AG09309 (cell line): Measurements from ENCODE around the gene UBE2F.

Experiments
- DNase-seq: peaks from one replicate; pipeline ENCODE4 v3.0.0-alpha.2; 2010; ENCODE audit warnings: low read depth
- H3K4me3 ChIP-seq: 2 replicates; pipeline ENCODE4 v1.5.1; 2011; ENCODE audit warnings: mild to moderate bottlenecking, low read depth, low read length, moderate library complexity; ENCODE audit not compliant: control insufficient read depth
- TF ChIP-seq, protein P1 (sequence below): IDR thresholded peaks from 2 replicates; pipeline ENCODE4 v1.5.1; 2011; ENCODE audit warnings: mild to moderate bottlenecking, low read depth, low read length, inconsistent platforms; ENCODE audit not compliant: insufficient read depth, control insufficient read depth; ENCODE audit errors: missing control alignments

UBE2F gene

DNA sequence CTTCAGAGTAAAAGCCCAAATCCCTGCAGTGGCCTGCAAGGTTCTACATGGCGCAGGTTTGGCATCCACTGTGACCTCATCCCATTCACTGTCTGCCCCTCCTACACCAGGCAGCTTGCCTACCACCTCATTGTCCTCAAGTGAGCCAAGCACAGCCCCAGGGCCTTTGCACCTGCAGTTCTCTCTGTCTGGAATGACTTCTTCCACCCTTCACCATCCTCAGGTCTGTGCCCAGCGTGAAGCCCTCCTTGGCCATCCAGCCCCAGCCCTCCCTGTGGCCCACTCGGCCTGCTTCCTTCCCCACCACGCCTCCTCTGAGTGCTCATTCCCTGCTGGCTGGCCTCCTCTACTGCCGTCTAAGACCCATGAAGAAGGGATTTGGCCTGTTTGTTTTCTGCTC is 32.6 kb upstream of the UBE2F start:
- TF ChIP-seq, protein P1, sequence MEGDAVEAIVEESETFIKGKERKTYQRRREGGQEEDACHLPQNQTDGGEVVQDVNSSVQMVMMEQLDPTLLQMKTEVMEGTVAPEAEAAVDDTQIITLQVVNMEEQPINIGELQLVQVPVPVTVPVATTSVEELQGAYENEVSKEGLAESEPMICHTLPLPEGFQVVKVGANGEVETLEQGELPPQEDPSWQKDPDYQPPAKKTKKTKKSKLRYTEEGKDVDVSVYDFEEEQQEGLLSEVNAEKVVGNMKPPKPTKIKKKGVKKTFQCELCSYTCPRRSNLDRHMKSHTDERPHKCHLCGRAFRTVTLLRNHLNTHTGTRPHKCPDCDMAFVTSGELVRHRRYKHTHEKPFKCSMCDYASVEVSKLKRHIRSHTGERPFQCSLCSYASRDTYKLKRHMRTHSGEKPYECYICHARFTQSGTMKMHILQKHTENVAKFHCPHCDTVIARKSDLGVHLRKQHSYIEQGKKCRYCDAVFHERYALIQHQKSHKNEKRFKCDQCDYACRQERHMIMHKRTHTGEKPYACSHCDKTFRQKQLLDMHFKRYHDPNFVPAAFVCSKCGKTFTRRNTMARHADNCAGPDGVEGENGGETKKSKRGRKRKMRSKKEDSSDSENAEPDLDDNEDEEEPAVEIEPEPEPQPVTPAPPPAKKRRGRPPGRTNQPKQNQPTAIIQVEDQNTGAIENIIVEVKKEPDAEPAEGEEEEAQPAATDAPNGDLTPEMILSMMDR: no peak
- H3K4me3 ChIP-seq: no peak overlapping the region
- DNase-seq: no peak

DNA sequence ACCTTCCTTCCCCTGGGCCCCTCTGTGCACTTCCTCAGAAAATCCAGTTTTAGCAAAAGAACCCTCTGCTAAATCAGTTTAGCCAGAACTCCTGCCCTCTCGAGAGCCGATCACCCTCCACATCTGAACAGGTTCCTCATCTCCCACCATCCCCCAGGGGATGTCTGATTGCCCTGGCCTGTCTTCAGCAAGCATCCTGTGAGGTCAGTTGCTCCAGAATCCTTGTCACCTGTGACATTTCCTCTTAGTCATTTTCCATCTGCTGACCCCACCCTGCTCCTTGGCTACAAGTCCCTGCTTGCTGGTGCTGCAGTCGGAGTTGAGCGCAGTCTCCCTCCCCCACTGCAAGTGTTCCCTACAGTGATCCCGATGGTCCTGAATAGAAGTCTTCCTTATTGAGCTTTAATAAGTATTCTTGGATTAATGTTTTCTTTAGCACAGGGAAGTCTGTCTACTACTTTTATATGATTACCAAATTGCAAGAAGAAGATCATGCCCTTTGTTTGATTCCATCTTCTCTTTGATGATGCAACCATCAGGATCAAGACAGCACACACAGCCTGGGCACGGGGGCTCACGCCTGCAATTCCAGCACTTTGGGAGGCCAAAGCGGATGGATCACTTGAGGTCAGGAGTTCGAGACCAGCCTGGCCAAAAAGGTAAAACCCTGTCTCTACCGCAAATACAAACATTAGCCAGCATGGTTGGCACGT is 30.9 kb upstream of the UBE2F start:
- TF ChIP-seq, protein P1: no peak
- no peak for DNase-seq
- no peak overlapping the region for H3K4me3 ChIP-seq

DNA sequence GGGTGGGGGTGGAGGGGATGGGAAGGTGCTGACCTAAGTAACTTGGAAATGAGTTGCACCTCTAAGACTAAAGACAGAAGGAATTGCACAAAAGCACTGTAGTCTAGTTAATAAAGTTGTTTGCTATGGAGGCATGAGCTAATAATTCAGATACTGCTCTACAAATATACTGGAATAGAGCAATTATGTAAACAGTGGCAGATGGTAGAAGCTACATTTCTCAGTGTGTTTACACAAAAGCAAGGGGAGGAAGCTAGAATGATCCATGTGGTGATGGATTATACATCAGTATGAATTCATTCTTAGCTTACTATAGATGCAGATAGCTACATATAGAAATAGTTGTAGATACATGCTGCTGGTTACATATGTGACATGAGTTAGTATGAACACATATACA is 27.6 kb upstream of the UBE2F start:
- no peak for DNase-seq
- TF ChIP-seq, protein P1: no peak
- no peak overlapping the region for H3K4me3 ChIP-seq

DNA sequence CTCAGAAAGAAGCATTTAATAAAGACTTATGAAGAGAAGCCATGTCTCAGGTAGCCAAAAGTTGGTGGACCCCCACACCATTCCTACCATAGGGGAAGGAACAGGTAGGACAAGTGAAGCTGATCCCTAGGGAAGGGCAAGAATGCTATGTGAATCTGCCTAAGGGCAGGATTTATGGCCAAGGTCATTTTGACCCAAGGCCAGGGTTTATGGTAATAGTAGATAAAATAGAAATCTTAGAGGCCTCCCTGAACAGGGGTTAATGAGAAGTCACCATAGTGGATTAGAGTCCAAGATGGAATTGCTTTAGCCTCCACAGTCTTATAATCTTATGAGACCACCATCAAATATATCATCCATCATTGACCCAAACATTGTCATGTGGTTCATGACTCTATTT is 26.0 kb upstream of the UBE2F start:
- no peak for DNase-seq
- no peak overlapping the region for H3K4me3 ChIP-seq

DNA sequence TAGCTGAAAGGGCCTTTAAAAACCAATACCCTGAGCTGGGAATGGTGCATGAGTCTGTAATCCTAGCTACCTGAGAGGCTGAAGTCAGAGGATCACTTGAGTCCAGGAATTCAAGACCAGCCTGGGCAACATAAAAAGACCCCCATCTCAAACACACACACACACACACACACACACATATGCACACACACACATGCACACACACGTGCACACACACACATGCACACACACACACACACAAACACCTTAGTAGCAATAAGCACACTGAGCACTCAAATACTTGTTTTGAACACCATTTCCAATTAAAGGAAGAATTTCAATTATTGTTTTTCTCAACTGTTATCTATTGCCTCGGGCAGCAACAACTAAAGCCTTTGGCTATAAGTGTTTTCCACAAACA is 25.6 kb upstream of the UBE2F start:
- DNase-seq: no peak
- TF ChIP-seq, protein P1: no peak
- H3K4me3 ChIP-seq: no peak overlapping the region

More for the DNA sequence above, 26.0 kb upstream of the UBE2F start:
- TF ChIP-seq, protein P1: no peak

DNA sequence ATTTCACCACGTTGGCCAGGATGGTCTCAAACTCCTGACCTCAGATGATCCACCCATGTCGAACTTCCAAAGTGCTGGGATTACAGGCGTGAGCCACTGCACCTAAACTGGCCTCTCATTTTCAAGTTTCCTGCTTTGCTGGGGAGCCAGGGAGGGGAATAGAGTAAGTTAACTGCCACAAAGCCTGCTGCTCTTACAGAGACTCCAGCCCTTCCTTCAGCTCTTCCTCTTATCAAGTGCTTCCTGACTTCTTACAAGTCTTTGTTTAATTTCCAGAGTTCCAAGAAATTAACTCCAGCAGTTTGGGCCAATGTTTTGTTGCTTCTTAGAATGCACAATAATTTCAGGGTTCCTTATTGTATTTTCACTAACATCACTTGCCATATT is 24.3 kb upstream of the UBE2F start:
- DNase-seq: no peak
- TF ChIP-seq, protein P1: no peak
- no peak overlapping the region for H3K4me3 ChIP-seq
